Mesothelial cell of epicardium (in vitro differentiated cells): ENCODE results near the gene ZXDC. TPM values are rescaled to one million over a fixed set of nuclear protein-coding genes. Genes with fewer than 3 reads are reported as not detected.

ENCODE experiments used
- DNase-seq, 2 experiments: peaks; one replicate each; pipeline ENCODE4 v3.0.0; 2021; ENCODE audit warnings: low spot score in 2 of 2; ENCODE audit not compliant: unreplicated experiment in 2 of 2
- H3K27ac Mint-ChIP-seq: 2 replicates; pipeline ENCODE4 v1.8.0; 2021; ENCODE audit warnings: mixed read lengths
- H3K27me3 Mint-ChIP-seq: 2 replicates; pipeline ENCODE4 v1.8.0; 2021; ENCODE audit warnings: low read depth, mixed read lengths
- H3K36me3 Mint-ChIP-seq: 2 replicates; pipeline ENCODE4 v1.8.0; 2021; ENCODE audit warnings: mixed read lengths
- H3K4me1 Mint-ChIP-seq: 2 replicates; pipeline ENCODE4 v1.8.0; 2021; ENCODE audit warnings: mixed read lengths
- H3K4me3 Mint-ChIP-seq: 2 replicates; pipeline ENCODE4 v1.8.0; 2021; ENCODE audit warnings: mild to moderate bottlenecking, moderate library complexity, mixed read lengths
- H3K9me3 Mint-ChIP-seq: 2 replicates; pipeline ENCODE4 v1.8.0; 2021; ENCODE audit warnings: mixed read lengths
- CTCF ChIP-seq: fragments of 200-600 bp; sonication (generic); IDR thresholded peaks from one replicate; pipeline ENCODE4 v1.5.0; 2021; ENCODE audit warnings: antibody characterized with exemption; ENCODE audit not compliant: unreplicated experiment
- total RNA-seq: library from RNA; stranded (reverse); gene quantifications from 3 replicates; pipeline ENCODE4 v1.2.1, GENCODE V29; 2021

The ZXDC gene
- total RNA-seq, 1 donor from 2014 or later = 34.2 TPM

- Mint-ChIP-seq H3K36me3 (no peaks in the 10 kb centered on the region), H3K4me1 (peaks cover 3% of the 10 kb centered on the region), H3K9me3 (no peaks in the 10 kb centered on the region), H3K27me3 (peaks cover 57% of the 10 kb centered on the region), H3K4me3 (no peak overlapping the region), H3K27ac (no peak overlapping the region)
- DNase-seq = peak in 1 of 2 experiments; percentile 24
- no peak for TF ChIP-seq CTCF
These were observed 84.9 kb downstream of the ZXDC start for GRCh38 chr3:126390751-126391150.

- H3K27ac Mint-ChIP-seq = no peak overlapping the region
- H3K4me3 Mint-ChIP-seq = no peak overlapping the region
- TF ChIP-seq CTCF = no peak
- H3K27me3 Mint-ChIP-seq = peaks cover 51% of the 10 kb centered on the region
- no peaks in the 10 kb centered on the region for H3K9me3 Mint-ChIP-seq
- H3K4me1 Mint-ChIP-seq = peaks cover 3% of the 10 kb centered on the region
- H3K36me3 Mint-ChIP-seq = no peaks in the 10 kb centered on the region
- DNase-seq = peak in 1 of 2 experiments; percentile 33
These were observed 85.5 kb downstream of the ZXDC start for GRCh38 chr3:126390201-126390600.

GRCh38 chr3:126389794-126390146 is 85.9 kb downstream of the ZXDC start:
- Mint-ChIP-seq H3K36me3 (no peaks in the 10 kb centered on the region), H3K27me3 (peaks cover 48% of the 10 kb centered on the region), H3K4me3 (peak overlapping the region; percentile 30), H3K27ac (no peak overlapping the region), H3K9me3 (no peaks in the 10 kb centered on the region), H3K4me1 (peaks cover 3% of the 10 kb centered on the region)
- no peak for TF ChIP-seq CTCF
- DNase-seq = no peak

- peaks cover 3% of the 10 kb centered on the region for H3K4me1 Mint-ChIP-seq
- peaks cover under 1% of the 10 kb centered on the region for H3K9me3 Mint-ChIP-seq
- no peaks in the 10 kb centered on the region for H3K36me3 Mint-ChIP-seq
- TF ChIP-seq CTCF = peak; percentile 69
- peak overlapping the region; percentile 55 for H3K4me3 Mint-ChIP-seq
- H3K27me3 Mint-ChIP-seq = peaks cover 45% of the 10 kb centered on the region
- H3K27ac Mint-ChIP-seq = no peak overlapping the region
- peak; percentile 58 to 80 for DNase-seq
These were observed 86.4 kb downstream of the ZXDC start for GRCh38 chr3:126389112-126389793.

Other genes starting within 250 kb of the ZXDC start
- 1.1 to 1.9 TPM (median 1.4 TPM) in 3 replicates for gene KLF15, start 118.5 kb downstream of the ZXDC start, total RNA-seq
- gene CFAP100, start 81.0 kb downstream of the ZXDC start, total RNA-seq = not detected in 3 replicates
- 0.11 to 0.13 TPM in 2 of 3 replicates, not detected in the other for gene UROC1, start 41.9 kb upstream of the ZXDC start, total RNA-seq
- gene CHST13, start 48.3 kb upstream of the ZXDC start, total RNA-seq = not detected in 3 replicates
- gene C3orf22, start 83.0 kb upstream of the ZXDC start, total RNA-seq = 0.22 to 0.38 TPM in 2 of 3 replicates, not detected in the other
- 18.3 to 21.6 TPM (median 18.4 TPM) in 3 replicates for gene TXNRD3, start 179.2 kb upstream of the ZXDC start, total RNA-seq
- gene CHCHD6, start 228.3 kb upstream of the ZXDC start, total RNA-seq = 29.7 to 31.2 TPM (median 31.0 TPM) in 3 replicates